HUDEP-2 (cell line): Measurements from ENCODE around the gene MTA1.
A peak's percentile ranks its signal among the peaks of the same experiment; 100 is the strongest.

Source experiments
- DNase-seq, 76 experiments: peaks; one replicate each; lab custom pipeline; 2025; ENCODE audit not compliant: unreplicated experiment in 76 of 76; lab: John Stamatoyannopoulos, UW

Gene MTA1

DNA sequence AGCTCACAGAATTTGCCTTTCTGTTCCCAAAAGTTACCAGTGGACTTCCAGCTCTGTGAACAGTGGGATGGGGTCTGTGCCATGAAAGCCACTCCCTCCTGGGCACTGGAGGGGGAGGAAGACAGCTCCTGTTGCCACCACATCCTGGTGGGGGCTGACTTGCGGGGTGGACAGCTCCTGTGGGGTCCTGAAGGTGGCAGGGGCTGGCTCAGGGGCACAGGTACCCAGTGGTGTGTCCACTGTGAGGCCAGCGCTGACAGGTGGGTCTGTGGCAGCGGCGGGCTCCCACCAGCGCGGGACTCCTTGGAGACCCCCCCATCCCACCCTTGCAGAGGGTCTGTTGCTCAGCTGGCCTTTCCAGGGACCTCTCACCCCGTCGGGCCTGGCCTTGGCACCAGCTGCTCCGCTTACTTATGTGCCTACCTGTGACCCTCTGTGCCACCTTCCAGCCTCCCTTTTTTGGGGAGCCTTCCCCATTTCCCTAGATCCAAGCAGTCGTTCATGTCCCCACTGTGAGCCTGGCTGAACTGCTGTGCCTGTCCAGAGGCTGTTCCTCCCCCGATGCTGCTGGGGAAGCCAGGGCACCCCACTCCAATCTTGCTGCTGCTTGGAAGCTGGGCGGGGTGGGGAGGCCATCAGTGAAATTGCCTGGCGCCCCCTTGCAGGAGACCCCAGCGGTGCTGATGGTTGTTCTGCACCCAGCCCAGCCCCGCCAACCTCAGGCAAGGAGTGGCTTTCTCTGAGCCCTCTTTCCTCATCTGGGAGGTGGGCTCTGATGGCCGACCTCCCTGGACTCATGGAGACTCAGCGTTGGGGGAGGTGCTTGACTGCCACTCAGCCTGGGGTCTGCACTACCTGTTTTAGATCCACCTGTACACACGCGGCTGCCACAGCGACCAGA, 73.6 kb downstream of the MTA1 start:
- peak in 1 of 76 experiments; percentile 4 for DNase-seq

- DNase-seq, result no peak
Observed at GRCh38 chr14:105493921-105494605, 74.4 kb downstream of the MTA1 start.

DNA sequence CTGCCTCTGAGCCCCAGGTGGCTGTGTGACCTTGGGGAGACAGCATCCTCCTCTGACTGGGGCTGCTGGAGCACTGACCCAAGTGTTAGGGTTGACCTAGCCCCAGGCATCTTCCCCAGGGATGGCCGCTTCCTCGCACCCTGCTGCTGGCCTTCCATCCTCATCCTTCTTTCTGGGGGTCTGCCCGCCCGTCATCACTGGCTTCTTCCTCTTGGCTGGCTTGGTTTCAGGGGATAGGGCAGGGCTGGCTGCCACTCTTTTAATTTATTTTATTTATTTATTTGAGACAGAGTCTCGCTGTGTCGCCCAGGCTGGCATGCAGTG, 74.9 kb downstream of the MTA1 start:
- DNase-seq, result no peak

GRCh38 chr14:105495101-105495989, 75.7 kb downstream of the MTA1 start:
- DNase-seq, result no peak

DNA sequence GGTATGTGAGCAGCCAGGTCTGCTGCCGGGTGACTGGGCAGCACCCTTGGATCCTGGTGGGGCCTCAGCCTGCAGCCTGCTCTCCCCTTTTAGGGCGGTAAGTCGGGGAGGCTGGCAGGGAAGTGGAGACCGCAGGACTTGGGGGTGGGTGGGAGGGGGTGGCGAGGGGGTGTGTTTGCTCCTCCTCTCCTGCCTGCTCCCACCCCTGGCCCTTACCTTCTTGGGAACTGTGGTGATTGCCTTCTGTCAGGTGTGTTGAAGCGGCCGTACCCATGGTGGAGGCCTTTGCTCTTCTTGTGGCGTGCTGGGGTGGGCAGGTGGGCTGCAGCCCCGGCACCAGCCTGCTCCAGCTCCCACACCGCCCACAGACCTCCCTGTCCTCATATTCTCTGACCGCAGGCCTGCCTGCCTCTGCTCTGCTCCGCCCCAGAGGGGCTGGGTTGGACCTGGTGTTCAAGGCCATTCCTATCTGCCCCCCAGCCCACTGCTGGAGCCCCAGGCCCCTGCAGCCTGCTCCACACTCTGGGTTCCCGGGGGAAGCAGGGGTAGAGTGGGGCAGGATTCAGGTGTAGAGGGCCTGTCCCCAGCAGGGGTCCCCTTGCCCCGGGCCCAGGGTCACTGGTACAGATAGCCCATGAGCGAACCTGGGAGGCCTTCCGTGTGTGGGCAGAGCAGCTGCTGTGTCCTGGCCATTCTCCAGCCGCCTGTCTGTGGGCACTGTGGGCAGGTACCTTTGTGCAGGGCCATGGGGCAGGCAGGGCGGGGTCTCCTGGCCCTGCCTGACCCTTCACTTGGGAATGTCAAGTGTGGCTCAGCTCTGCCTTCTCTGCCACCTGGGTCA, 76.6 kb downstream of the MTA1 start:
- DNase-seq, result no peak

DNA sequence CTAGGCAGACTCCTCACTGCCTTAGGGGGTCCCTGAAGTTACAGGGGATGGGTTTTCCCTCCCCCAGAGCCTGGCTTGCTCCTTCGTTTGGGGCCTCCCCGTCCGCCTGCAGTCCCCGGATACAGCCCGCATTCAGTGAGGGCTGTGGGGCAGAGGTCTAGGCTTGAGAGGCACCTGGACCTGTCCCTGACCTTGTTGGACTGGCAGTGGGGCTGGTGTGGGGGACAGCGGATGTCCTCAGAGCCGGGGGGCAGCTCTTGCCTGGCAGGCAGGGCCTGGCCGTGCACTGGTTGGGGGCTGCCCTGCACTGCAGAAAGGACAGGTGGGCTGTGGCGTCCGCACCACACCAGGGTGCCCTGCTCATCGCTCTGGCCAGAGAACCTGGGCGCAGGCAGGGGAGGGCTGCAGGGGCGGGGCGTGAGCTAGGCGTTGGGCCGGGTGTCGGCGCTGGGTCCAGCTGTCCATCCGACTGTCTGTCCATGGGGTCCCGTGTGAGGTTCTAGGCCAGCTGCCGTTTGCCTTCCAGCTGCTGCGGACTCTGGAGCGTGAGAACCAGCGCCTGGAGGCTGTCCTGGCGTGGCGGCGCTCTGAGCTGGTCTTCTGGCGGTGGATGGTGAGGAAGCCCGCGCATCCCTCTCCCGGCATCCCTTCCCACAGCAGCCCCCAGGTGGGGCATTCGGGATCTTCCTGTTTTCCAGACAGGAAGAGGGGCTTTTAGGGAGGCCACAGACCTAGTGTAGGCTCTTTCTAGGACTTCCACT, 77.4 kb downstream of the MTA1 start:
- no peak for DNase-seq

DNA sequence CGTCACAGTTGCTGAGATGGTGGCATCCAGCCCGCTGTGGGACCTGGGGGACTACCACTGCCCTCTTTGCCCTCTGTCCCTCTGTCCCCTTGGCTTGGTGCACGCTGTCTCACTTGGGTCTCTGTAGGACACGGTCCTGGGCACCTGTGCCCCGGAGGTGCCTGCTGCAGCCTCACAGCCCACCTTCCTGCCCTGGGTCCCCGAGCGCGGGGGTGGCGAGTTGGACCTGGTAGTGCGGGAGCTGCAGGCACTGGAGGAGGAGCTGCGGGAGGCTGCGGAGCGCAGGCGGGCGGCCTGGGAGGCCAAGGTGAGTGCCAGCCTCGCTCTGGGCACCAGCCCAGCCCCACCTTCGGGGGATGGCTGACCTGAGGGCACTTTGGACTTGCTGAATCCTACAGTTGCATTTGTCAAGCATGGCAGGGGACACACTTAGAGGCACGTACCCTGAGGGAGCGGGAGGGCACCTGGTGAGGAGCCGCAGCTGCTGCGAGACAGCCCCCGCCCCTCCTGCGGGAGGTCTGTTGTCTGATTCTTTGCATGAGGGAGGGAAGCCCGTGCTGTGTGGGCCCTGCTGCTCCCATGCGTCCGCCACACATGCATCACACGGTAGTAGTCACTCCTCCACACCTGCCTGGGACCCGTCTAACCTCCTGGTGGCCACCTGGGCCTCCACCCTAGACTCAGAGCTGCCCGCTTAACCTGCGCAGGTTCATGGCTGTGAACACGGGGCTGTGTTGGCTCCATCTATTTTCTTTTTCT, 78.2 kb downstream of the MTA1 start:
- DNase-seq, result no peak

- DNase-seq, result no peak
Observed at GRCh38 chr14:105498430-105499255, 79.0 kb downstream of the MTA1 start.

GRCh38 chr14:105499256-105500035, 79.8 kb downstream of the MTA1 start:
- no peak for DNase-seq

- no peak for DNase-seq
Observed at GRCh38 chr14:105500036-105500725, 80.6 kb downstream of the MTA1 start.

GRCh38 chr14:105500726-105501101, 81.1 kb downstream of the MTA1 start:
- DNase-seq, result no peak

DNA sequence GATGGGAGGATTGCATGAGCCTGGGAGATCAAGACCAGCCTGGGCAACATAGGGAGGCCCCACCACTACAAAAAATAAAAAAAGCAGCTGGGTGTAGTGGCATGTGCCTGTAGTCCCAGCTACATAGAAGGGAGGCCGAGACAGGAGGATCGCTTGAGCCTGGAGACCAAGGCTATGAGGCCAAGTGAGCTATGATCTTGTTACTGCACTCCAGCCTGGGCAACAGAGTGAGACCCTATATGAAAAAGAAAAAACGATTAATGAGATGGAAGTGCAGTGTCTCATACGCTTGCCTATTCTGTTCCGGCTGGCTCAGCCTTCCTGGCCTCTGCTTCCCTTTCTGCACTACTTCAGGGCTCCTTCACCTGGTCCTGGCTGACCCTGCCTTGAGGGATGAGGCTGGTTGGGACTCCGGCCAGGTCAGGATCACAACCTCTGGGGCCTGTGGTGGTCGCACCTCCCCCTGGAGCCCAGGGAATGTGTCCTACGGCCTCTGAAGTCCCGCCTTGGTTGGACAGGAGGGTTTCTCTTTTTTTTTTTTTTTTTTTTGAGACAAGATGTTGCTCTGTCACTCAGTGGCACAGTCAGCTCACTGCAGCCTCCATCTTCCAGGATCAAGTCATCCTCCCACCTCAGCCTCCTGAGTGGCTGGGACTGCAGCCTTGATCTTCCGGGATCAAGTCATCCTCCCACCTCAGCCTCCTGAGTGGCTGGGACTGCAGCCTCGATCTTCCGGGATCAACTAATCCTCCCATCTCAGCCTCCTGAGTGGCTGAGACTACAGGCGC, 82.1 kb downstream of the MTA1 start:
- DNase-seq, result no peak

- no peak for DNase-seq
Observed at GRCh38 chr14:105502446-105503295, 83.0 kb downstream of the MTA1 start.

DNA sequence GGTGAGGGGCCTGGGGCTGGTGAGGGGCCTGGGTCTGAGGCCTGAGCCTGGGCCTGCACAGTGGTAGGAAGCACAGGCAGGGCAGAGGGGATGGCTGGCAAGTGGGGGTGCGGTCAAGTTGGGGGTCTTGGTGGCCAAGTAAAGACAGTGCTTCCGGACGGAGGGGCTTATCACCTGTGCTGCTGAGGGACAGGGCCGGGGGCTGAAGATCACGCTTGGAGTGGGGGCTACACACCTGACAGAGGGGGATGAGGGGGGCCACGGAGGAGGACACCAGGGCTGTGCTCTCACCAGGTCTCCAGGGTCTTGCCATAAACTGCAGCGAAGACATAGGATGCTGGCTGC, 83.6 kb downstream of the MTA1 start:
- DNase-seq, result no peak
